Endothelial cell of umbilical vein (primary cell): ENCODE results near the gene ELOVL5.

Experiments used
- CTCF ChIP-seq, 2 donors: IDR thresholded peaks; 1 replicate in 1 of 2; 2 replicates in 1 of 2; pipeline ENCODE4 v1.5.1; 2011; ENCODE audit warnings: low read length in 2 of 2, mild to moderate bottlenecking in 2 of 2, moderate library complexity in 2 of 2, control low read depth in 1 of 2, inconsistent platforms in 1 of 2, low read depth in 1 of 2; ENCODE audit not compliant: insufficient read depth in 1 of 2; ENCODE audit errors: extremely low read depth in 1 of 2
- EZH2 ChIP-seq: IDR thresholded peaks from 2 replicates; pipeline ENCODE4 v1.6.1; 2012; ENCODE audit warnings: borderline replicate concordance, low read depth, mild to moderate bottlenecking, moderate library complexity, low read length, inconsistent platforms; ENCODE audit not compliant: severe bottlenecking
- POLR2A ChIP-seq: IDR thresholded peaks from 2 replicates; pipeline ENCODE4 v1.6.1; 2012; ENCODE audit warnings: low read depth, mild to moderate bottlenecking, control low read depth, low read length
- POLR2AphosphoS5 ChIP-seq: IDR thresholded peaks from 2 replicates; pipeline ENCODE4 v1.6.1; 2012; ENCODE audit warnings: low read depth, mild to moderate bottlenecking, control low read depth, low read length, moderate library complexity; ENCODE audit not compliant: insufficient read depth

- TF ChIP-seq CTCF (IDR thresholded peaks at IDR 0.05; ENCODE audit: extremely low read depth in 1 of 2, insufficient read depth in 1 of 2, low read depth in 1 of 2, low read length in 2 of 2) (no peak), EZH2 (no peak), POLR2A (no peak), POLR2AphosphoS5 (no peak)
Measured at GRCh38 chr6:53325785-53326184, 23.0 kb downstream of the ELOVL5 start.
